ENCODE data around the gene MVD.

The MVD gene

GRCh38 chr16:88697116-88697830 is 34.4 kb upstream of the MVD start:
- no peak for DNase-seq (ENCODE audit: low read depth in 1 of 2, low spot score in 1 of 2)

- DNase-seq (ENCODE audit: low read depth in 1 of 2, low spot score in 1 of 2) = no peak
These were observed 33.5 kb upstream of the MVD start for GRCh38 chr16:88696441-88696840.

- no peak for DNase-seq (ENCODE audit: low read depth in 1 of 2, low spot score in 1 of 2)
These were observed 32.9 kb upstream of the MVD start for GRCh38 chr16:88695753-88696152.

- DNase-seq (ENCODE audit: low read depth in 1 of 2, low spot score in 1 of 2) = no peak
These were observed 32.3 kb upstream of the MVD start for GRCh38 chr16:88695218-88695617.

- DNase-seq (ENCODE audit: low read depth in 1 of 2, low spot score in 1 of 2) = no peak
These were observed 31.6 kb upstream of the MVD start for GRCh38 chr16:88694221-88695087.

GRCh38 chr16:88693420-88694177 is 30.7 kb upstream of the MVD start:
- DNase-seq (ENCODE audit: low read depth in 1 of 2, low spot score in 1 of 2) = no peak

GRCh38 chr16:88692861-88693260 is 30.0 kb upstream of the MVD start:
- DNase-seq (ENCODE audit: low read depth in 1 of 2, low spot score in 1 of 2) = no peak

- no peak for DNase-seq (ENCODE audit: low read depth in 1 of 2, low spot score in 1 of 2)
These were observed 29.2 kb upstream of the MVD start for GRCh38 chr16:88691924-88692560.

GRCh38 chr16:88691129-88691813 is 28.4 kb upstream of the MVD start:
- no peak for DNase-seq (ENCODE audit: low read depth in 1 of 2, low spot score in 1 of 2)

GRCh38 chr16:88690341-88691128 is 27.6 kb upstream of the MVD start:
- no peak for DNase-seq (ENCODE audit: low read depth in 1 of 2, low spot score in 1 of 2)

GRCh38 chr16:88688013-88688778 is 25.3 kb upstream of the MVD start:
- no peak for DNase-seq (ENCODE audit: low read depth in 1 of 2, low spot score in 1 of 2)

- DNase-seq (ENCODE audit: low read depth in 1 of 2, low spot score in 1 of 2) = no peak
These were observed 24.8 kb upstream of the MVD start for GRCh38 chr16:88687676-88688012.

GRCh38 chr16:88687254-88687576 is 24.3 kb upstream of the MVD start:
- no peak for DNase-seq (ENCODE audit: low read depth in 1 of 2, low spot score in 1 of 2)

GRCh38 chr16:88686439-88687253 is 23.8 kb upstream of the MVD start, which contains the start of gene SNAI3:
Gene SNAI3, minus strand, starts transcription at chr16:88686507. Its CDS starts 101 bp downstream, at chr16:88686406.
- peak; percentile 69 to 82 for DNase-seq (ENCODE audit: low read depth in 1 of 2, low spot score in 1 of 2)

GRCh38 chr16:88686062-88686438 is 23.2 kb upstream of the MVD start:
- DNase-seq (ENCODE audit: low read depth in 1 of 2, low spot score in 1 of 2) = no peak

GRCh38 chr16:88685156-88686061 is 22.5 kb upstream of the MVD start:
- DNase-seq (ENCODE audit: low read depth in 1 of 2, low spot score in 1 of 2) = peak; percentile 43 to 58

- DNase-seq (ENCODE audit: low read depth in 1 of 2, low spot score in 1 of 2) = no peak
These were observed 21.8 kb upstream of the MVD start for GRCh38 chr16:88684569-88685155.
